ENCODE measurements around the gene OR8G5.
"Not testable (repeated sequence)": the region's sequence is repeated elsewhere in the genome, so short reads cannot be mapped to it uniquely, and the experiment has no call there.

Gene OR8G5, protein sequence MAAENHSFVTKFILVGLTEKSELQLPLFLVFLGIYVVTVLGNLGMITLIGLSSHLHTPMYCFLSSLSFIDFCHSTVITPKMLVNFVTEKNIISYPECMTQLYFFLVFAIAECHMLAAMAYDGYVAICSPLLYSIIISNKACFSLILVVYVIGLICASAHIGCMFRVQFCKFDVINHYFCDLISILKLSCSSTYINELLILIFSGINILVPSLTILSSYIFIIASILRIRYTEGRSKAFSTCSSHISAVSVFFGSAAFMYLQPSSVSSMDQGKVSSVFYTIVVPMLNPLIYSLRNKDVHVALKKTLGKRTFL

DNA sequence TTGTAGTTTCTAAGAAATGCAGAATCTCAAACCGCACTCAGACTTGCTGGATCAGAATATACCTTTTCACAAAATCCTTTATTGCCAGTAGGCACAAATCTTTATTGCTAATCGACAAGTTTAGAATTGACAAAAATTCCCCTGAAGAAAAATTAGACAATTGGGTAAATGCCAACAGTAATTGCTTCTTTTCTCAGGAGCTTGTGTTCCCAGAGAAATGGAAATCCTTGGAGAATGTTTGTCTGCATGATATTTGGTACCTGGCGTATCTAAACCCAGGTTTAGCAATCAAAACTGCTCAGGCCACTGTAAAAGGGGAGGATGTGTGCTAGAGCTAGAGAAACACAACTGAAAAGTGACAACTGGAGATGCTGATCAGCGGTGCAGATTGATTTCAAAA lies at the start of gene OR8G5:
OR8G5 (plus strand) TSS at position 301 of the 400 bp plus-strand sequence. CDS start 8,556 bp downstream, outside the sequence.
- no peak for DNase-seq (ENCODE audit: low read depth in 2 of 2, low spot score in 1 of 2)

DNA sequence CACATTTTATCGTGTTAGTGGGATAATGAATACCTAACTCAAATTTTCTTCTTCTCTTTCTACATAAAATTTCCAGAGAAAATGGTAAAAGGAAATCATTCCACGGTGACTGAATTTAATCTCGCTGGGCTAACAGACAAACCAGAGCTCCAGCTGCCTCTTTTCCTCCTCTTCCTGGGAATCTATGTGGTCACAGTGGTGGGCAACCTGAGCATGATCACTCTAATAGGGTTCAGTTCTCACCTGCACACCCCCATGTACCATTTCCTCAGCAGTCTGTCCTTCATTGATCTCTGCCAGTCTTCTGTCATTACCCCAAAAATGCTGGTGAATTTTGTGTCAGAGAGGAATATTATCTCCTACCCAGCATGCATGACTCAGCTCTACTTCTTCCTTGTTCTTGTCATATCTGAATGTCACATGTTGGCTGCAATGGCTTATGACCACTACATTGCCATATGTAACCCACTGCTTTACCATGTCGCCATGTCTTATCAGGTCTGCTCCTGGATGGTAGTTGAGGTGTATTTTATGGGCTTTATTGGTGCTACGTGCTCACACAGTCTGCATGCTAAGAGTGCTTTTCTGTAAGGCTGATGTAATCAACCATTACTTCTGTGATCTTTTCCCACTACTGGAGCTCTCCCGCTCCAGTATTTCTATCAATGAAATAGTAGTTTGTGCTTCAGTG lies 48.9 kb upstream of the OR8G5 start:
- DNase-seq (ENCODE audit: low read depth in 2 of 2, low spot score in 1 of 2): no peak

GRCh38 chr11:124209824-124210357 lies 46.3 kb upstream of the OR8G5 start:
- DNase-seq (ENCODE audit: low read depth in 2 of 2, low spot score in 1 of 2): no peak

DNA sequence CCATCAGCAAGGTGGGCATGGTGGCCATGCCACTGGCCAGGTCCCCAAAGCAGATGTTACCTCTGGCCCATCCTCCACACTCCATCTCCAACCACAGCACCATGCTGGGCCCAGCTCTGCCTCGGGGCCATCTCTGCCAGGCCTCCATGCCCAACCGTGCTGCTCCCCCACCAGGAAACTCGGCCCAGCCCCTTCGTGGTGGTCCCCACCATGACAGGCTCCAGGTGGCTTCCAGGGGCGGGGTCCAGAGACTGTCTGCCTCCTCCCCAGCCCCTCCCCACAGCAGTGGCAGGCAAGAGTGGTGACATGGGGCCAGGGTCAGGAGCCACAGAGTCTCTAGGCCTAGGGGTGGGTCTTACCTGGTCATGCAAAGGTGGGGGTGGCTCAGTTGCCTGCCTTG lies 45.8 kb upstream of the OR8G5 start:
- no peak for DNase-seq (ENCODE audit: low read depth in 2 of 2, low spot score in 1 of 2)

DNA sequence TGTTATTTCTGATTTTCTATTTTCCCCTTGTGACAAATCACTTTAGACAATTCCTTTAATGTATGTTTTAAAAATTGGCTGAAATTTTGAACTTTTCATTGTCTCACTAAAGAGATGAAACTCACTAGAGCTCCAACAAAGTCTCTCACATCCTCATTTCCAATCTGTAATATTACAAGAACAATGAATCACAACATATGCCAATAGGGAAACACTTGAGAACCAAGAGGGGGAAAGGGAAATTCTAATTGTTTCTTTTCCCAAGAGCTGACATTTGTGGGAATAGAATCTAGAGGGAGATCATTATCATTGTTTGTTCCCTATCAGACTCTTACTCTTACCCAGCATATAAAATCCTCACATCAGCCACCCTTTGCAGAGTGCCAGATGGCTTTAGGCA lies 44.9 kb upstream of the OR8G5 start:
- DNase-seq (ENCODE audit: low read depth in 2 of 2, low spot score in 1 of 2): no peak

- DNase-seq (ENCODE audit: low read depth in 2 of 2, low spot score in 1 of 2): no peak
These were observed 42.1 kb upstream of the OR8G5 start for GRCh38 chr11:124214027-124214426.

DNA sequence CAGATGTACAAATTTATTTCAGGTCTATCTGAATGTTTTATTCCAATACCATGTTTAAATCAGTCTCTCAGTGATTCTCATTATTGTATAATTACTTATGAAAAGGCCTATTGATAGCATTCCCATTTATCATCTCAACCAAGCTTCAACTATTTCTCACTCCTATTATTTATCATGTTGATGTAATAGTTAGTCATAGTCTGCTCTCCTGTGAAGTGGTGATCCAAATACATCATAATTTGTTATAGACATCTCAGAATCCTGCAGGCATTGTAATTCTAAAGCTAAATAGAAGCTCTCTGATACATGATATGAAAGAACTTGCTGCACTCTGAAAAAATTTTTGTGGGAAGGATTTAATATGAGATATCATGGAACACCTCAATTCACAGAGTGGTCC lies 37.0 kb upstream of the OR8G5 start:
- DNase-seq (ENCODE audit: low read depth in 2 of 2, low spot score in 1 of 2): no peak

DNA sequence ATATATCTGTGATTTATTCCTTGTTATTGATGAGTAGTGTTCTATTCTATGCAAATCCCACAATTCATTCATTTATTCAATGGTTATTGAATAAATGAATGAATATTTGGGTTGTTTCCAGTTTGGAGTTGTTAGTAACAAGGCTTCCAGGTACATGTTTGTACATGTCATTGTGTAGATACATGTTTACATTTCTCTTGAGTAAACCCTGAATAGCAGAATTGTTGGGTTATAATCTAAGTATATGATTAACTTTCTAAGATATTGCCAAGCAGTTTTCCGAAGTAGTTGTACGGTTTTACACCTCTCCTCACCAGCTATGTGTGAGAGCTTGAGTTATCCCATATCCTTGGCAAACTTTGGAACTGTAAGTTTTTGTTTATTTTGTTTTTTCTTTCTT lies 33.8 kb upstream of the OR8G5 start:
- DNase-seq (ENCODE audit: low read depth in 2 of 2, low spot score in 1 of 2): no peak

GRCh38 chr11:124224618-124225423 lies 31.4 kb upstream of the OR8G5 start:
- DNase-seq (ENCODE audit: low read depth in 2 of 2, low spot score in 1 of 2): not testable (repeated sequence)

DNA sequence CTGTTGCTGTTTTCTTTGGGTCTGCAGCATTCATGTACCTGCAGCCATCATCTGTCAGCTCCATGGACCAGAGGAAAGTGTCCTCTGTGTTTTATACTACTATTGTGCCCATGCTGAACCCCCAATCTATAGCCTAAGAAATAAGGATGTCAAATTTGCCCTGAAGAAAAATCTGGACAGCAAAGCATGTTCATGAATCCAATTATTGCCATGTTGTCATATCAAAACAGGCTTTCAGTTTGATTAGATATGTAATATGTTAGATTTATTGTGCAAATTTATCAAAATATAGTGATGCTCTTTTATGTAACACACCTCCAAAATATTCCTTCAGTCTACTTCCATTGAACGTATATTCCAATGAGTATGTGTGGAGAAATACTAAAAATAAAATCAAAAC lies 30.7 kb upstream of the OR8G5 start:
- DNase-seq (ENCODE audit: low read depth in 2 of 2, low spot score in 1 of 2): no peak

GRCh38 chr11:124233376-124233775 lies 22.8 kb upstream of the OR8G5 start:
- no peak for DNase-seq (ENCODE audit: low read depth in 2 of 2, low spot score in 1 of 2)

DNA sequence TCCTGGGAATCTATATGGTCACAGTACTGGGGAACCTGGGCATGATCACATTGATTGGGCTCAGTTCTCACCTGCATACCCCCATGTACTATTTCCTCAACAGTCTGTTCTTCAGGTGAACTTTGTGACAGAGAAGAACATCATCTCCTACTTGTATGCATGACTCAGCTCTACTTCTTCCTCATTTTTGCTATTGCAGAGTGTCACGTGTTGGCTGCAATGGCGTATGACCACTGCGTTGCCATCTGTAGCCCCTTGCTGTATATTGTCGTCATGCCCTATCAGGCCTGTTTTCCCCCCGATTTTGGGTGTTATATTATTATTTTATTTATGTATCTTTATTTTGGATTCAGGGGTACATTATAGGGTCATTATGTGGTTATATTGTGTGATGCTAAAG lies 17.7 kb upstream of the OR8G5 start:
- no peak for DNase-seq (ENCODE audit: low read depth in 2 of 2, low spot score in 1 of 2)

- no peak for DNase-seq (ENCODE audit: low read depth in 2 of 2, low spot score in 1 of 2)
These were observed 15.4 kb upstream of the OR8G5 start, which contains the start of gene OR8G1 for GRCh38 chr11:124240621-124241397. Gene OR8G1, plus strand, starts transcription at chr11:124241095. Its CDS starts 8,581 bp downstream, at chr11:124249676.

GRCh38 chr11:124249869-124250268 lies 6.3 kb upstream of the OR8G5 start:
- not testable (repeated sequence) for DNase-seq (ENCODE audit: low read depth in 2 of 2, low spot score in 1 of 2)

DNA sequence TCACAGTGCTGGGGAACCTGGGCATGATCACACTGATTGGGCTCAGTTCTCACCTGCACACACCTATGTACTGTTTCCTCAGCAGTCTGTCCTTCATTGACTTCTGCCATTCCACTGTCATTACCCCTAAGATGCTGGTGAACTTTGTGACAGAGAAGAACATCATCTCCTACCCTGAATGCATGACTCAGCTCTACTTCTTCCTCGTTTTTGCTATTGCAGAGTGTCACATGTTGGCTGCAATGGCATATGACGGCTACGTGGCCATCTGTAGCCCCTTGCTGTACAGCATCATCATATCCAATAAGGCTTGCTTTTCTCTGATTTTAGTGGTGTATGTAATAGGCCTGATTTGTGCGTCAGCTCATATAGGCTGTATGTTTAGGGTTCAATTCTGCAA lies 8.9 kb downstream of the OR8G5 start:
- DNase-seq (ENCODE audit: low read depth in 2 of 2, low spot score in 1 of 2): not testable (repeated sequence)

GRCh38 chr11:124270886-124271285 lies 14.7 kb downstream of the OR8G5 start:
- not testable (repeated sequence) for DNase-seq (ENCODE audit: low read depth in 2 of 2, low spot score in 1 of 2)

GRCh38 chr11:124274000-124274399 lies 17.8 kb downstream of the OR8G5 start:
- no peak for DNase-seq (ENCODE audit: low read depth in 2 of 2, low spot score in 1 of 2)

DNA sequence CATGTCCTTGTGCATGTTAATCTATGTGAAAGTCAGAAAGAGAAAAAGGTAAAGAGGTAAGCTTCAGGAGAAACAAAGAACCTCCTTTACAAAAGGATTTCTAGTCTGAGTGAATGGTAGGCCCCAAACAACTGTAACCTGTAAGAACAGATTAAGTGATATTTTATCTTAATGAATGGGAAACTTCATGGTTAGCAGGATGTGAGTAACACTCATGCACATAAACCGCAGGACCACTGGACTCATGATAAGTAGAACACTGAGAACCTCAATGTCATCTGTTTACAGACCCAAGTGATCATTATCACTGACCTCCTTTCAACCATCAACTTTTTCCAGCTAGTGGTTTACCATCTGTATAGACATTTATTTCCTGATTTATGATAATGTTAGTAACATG lies 19.9 kb downstream of the OR8G5 start:
- DNase-seq (ENCODE audit: low read depth in 2 of 2, low spot score in 1 of 2): no peak

DNA sequence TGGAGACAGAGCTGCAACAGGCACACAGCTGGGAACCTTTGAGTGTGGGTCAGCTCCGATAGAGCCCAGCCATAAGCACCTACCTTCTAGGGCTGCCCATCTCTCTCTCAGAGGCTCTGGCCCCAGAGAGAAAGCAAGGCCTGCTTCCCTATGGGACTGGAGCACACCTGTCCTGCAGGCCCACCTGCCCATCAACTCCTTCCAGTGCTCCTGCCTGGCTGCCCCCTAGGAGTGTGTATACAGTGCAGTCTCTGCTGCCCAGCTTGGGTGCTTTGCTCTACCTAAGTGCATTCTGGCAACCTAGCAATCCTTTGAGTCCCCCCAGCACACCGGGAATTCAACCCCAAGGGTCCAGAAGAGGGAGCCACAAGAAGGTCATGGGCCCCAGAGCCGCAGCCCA lies 21.0 kb downstream of the OR8G5 start:
- DNase-seq (ENCODE audit: low read depth in 2 of 2, low spot score in 1 of 2): no peak

DNA sequence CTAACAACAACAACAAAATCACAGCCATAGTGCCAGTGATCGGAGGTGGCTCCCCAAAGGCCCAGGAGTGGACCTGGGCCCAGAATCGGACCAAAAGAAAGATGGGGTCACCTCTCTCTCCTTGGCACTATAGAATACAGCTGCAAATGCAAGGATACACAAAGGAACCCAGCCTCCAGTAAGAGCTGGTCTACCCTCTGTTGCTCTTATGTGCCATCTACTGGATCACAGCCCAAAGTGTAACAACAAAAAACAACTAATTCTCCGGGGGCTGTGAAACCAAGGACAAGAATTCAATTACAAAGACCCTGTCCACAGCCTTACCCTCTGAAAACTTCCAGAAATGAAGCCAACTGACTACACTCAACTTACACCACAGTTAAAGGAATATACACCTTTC lies 21.6 kb downstream of the OR8G5 start:
- no peak for DNase-seq (ENCODE audit: low read depth in 2 of 2, low spot score in 1 of 2)

GRCh38 chr11:124278261-124278660 lies 22.1 kb downstream of the OR8G5 start:
- DNase-seq (ENCODE audit: low read depth in 2 of 2, low spot score in 1 of 2): no peak

Measured in stimulated activated CD8-positive, alpha-beta memory T cell treated with anti-CD3 and anti-CD28 coated beads, Interleukin-4, amount 100 ng/mL, for 4 hours (primary cell).